Astrocyte (in vitro differentiated cells and primary cell): Measurements from ENCODE around the gene MAK. TPM values are rescaled to one million over a fixed set of nuclear protein-coding genes. Genes with fewer than 3 reads are reported as not detected.

Experiments
- DNase-seq: peaks from one replicate; pipeline ENCODE4 v3.0.0-alpha.2; 2010; ENCODE audit warnings: low read depth
- FAIRE-seq: peaks from 2 replicates; lab custom pipeline; 2011; peaks lifted over from hg19 to GRCh38; lab: Jason Lieb, UNC
- H2AFZ ChIP-seq: 2 replicates; pipeline ENCODE4 v1.6.0; 2012; ENCODE audit warnings: low read depth, low read length, inconsistent platforms
- H3K27ac ChIP-seq: 2 replicates; pipeline ENCODE4 v1.5.1; 2011; ENCODE audit warnings: low read depth, low read length, inconsistent platforms
- H3K27me3 ChIP-seq: 2 replicates; pipeline ENCODE4 v1.6.0; 2011; ENCODE audit warnings: low read length, inconsistent platforms; ENCODE audit not compliant: insufficient read depth
- H3K36me3 ChIP-seq: 2 replicates; pipeline ENCODE4 v1.5.1; 2011; ENCODE audit warnings: low read length, inconsistent platforms; ENCODE audit not compliant: insufficient read depth
- H3K4me1 ChIP-seq: 2 replicates; pipeline ENCODE4 v1.5.1; 2011; ENCODE audit warnings: low read length, inconsistent platforms; ENCODE audit not compliant: insufficient read depth
- H3K4me2 ChIP-seq: 2 replicates; pipeline ENCODE4 v1.6.0; 2012; ENCODE audit warnings: low read length, inconsistent platforms
- H3K4me3 ChIP-seq: 2 replicates; pipeline ENCODE4 v1.5.1; 2011; ENCODE audit warnings: low read depth, mild to moderate bottlenecking, low read length, inconsistent platforms; ENCODE audit not compliant: insufficient read depth
- H3K79me2 ChIP-seq: 2 replicates; pipeline ENCODE4 v1.6.0; 2012; ENCODE audit warnings: mild to moderate bottlenecking, low read length, inconsistent platforms; ENCODE audit not compliant: insufficient read depth
- H3K9ac ChIP-seq: 2 replicates; pipeline ENCODE4 v1.6.0; 2012; ENCODE audit warnings: mild to moderate bottlenecking, low read length, inconsistent platforms
- H3K9me3 ChIP-seq: 2 replicates; pipeline ENCODE4 v1.5.1; 2012; ENCODE audit warnings: low read depth, mild to moderate bottlenecking, low read length, inconsistent platforms; ENCODE audit not compliant: insufficient read depth
- H4K20me1 ChIP-seq: 2 replicates; pipeline ENCODE4 v1.6.0; 2012; ENCODE audit warnings: low read length, inconsistent platforms; ENCODE audit not compliant: insufficient read depth
- H3K27ac Mint-ChIP-seq: one replicate; pipeline ENCODE4 v1.8.0; 2021; ENCODE audit warnings: mild to moderate bottlenecking, mixed read lengths; ENCODE audit not compliant: unreplicated experiment
- H3K27me3 Mint-ChIP-seq: one replicate; pipeline ENCODE4 v1.8.0; 2021; ENCODE audit warnings: low read depth, mixed read lengths; ENCODE audit not compliant: unreplicated experiment
- H3K36me3 Mint-ChIP-seq: one replicate; pipeline ENCODE4 v1.8.0; 2021; ENCODE audit warnings: low read depth, mixed read lengths; ENCODE audit not compliant: unreplicated experiment
- H3K4me1 Mint-ChIP-seq: one replicate; pipeline ENCODE4 v1.8.0; 2021; ENCODE audit warnings: low read depth, mixed read lengths; ENCODE audit not compliant: unreplicated experiment
- H3K4me3 Mint-ChIP-seq: one replicate; pipeline ENCODE4 v1.8.0; 2021; ENCODE audit warnings: mild to moderate bottlenecking, moderate library complexity, mixed read lengths; ENCODE audit not compliant: unreplicated experiment
- H3K9me3 Mint-ChIP-seq: one replicate; pipeline ENCODE4 v1.8.0; 2021; ENCODE audit warnings: mild to moderate bottlenecking, mixed read lengths; ENCODE audit not compliant: unreplicated experiment
- EZH2 ChIP-seq: IDR thresholded peaks from 2 replicates; pipeline ENCODE4 v1.6.1; 2012; ENCODE audit warnings: mild to moderate bottlenecking, low read length, inconsistent platforms; ENCODE audit not compliant: insufficient read depth
- total RNA-seq: library from RNA; stranded (reverse); gene quantifications from 2 replicates; pipeline ENCODE4 v1.2.1, GENCODE V29; 2021
- TF ChIP-seq, protein P1 (sequence below): IDR thresholded peaks from 2 replicates; pipeline ENCODE4 v1.5.1; 2011; ENCODE audit warnings: low read depth, mild to moderate bottlenecking, inconsistent platforms, low read length, moderate library complexity; ENCODE audit not compliant: insufficient read depth

MAK gene
- total RNA-seq, 1 donor from 2014 or later, result 0.05 TPM

DNA sequence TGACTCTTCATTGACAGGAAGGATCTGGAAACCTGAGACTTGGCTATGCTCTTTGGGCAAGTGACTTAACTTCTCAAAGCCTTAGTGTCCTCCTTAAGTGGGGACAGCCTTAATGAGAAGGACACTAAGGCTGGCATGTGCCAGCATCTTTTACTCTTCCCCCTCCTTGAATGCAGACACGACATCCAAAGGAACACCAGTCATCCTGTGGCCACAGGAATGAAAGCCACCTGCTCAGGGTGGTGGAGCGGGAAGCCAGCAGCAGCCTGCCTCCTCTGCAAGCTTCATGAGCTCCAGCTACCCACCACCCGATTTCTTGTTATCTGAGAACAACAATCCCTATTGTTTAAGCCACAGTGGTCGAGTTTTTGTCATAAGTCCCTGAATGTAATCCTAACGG is 46.2 kb downstream of the MAK start:
- no peak overlapping the region for H2AFZ ChIP-seq
- H3K36me3 Mint-ChIP-seq, result peaks cover 3% of the 10 kb centered on the region
- no peaks in the 10 kb centered on the region for H3K4me1 ChIP-seq
- H3K9me3 Mint-ChIP-seq, result no peaks in the 10 kb centered on the region
- no peaks in the 10 kb centered on the region for H3K27me3 Mint-ChIP-seq
- no peak overlapping the region for H3K4me3 Mint-ChIP-seq
- no peaks in the 10 kb centered on the region for H3K4me1 Mint-ChIP-seq
- no peaks in the 10 kb centered on the region for H3K36me3 ChIP-seq
- no peaks in the 10 kb centered on the region for H3K9me3 ChIP-seq
- DNase-seq, result no peak
- H3K79me2 ChIP-seq, result no peaks in the 10 kb centered on the region
- H3K27me3 ChIP-seq, result no peaks in the 10 kb centered on the region
- FAIRE-seq, result no peak
- no peak overlapping the region for H3K9ac ChIP-seq
- no peak overlapping the region for H3K4me2 ChIP-seq
- no peaks in the 10 kb centered on the region for H4K20me1 ChIP-seq
- H3K27ac ChIP-seq, result no peak overlapping the region
- no peak overlapping the region for H3K27ac Mint-ChIP-seq
- TF ChIP-seq, protein P1, sequence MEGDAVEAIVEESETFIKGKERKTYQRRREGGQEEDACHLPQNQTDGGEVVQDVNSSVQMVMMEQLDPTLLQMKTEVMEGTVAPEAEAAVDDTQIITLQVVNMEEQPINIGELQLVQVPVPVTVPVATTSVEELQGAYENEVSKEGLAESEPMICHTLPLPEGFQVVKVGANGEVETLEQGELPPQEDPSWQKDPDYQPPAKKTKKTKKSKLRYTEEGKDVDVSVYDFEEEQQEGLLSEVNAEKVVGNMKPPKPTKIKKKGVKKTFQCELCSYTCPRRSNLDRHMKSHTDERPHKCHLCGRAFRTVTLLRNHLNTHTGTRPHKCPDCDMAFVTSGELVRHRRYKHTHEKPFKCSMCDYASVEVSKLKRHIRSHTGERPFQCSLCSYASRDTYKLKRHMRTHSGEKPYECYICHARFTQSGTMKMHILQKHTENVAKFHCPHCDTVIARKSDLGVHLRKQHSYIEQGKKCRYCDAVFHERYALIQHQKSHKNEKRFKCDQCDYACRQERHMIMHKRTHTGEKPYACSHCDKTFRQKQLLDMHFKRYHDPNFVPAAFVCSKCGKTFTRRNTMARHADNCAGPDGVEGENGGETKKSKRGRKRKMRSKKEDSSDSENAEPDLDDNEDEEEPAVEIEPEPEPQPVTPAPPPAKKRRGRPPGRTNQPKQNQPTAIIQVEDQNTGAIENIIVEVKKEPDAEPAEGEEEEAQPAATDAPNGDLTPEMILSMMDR, result no peak
- no peak for TF ChIP-seq EZH2
- H3K4me3 ChIP-seq, result no peak overlapping the region

DNA sequence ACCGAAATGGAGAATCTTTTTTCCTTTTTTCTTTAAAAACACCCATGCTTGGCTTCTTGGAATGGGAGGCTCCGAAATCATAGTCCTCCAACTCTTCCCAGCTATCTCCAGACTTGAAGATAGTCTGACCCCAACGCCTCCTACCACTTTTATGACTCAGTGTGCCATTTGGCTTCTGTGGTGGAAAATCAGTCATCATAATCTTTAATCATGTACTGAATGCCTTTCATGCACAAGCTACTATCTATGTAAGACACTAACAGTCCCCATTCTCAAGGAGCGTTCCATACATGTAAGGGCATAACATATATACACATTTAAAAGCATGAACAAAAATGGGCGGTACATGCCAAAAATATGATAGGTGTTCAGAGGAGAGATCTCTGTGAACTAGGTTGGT is 46.7 kb downstream of the MAK start:
- DNase-seq (peak; percentile 8), FAIRE-seq (no peak)
- no peaks in the 10 kb centered on the region for H3K4me1 Mint-ChIP-seq
- H4K20me1 ChIP-seq, result no peaks in the 10 kb centered on the region
- H3K9me3 ChIP-seq, result no peaks in the 10 kb centered on the region
- H3K4me1 ChIP-seq, result no peaks in the 10 kb centered on the region
- no peak overlapping the region for H3K9ac ChIP-seq
- H3K36me3 Mint-ChIP-seq, result peaks cover 4% of the 10 kb centered on the region
- H3K27ac Mint-ChIP-seq, result no peak overlapping the region
- no peak overlapping the region for H3K4me3 ChIP-seq
- no peaks in the 10 kb centered on the region for H3K36me3 ChIP-seq
- no peaks in the 10 kb centered on the region for H3K79me2 ChIP-seq
- H3K4me3 Mint-ChIP-seq, result no peak overlapping the region
- no peak overlapping the region for H3K27ac ChIP-seq
- no peaks in the 10 kb centered on the region for H3K27me3 Mint-ChIP-seq
- TF ChIP-seq, protein P1, result no peak
- H3K4me2 ChIP-seq, result no peak overlapping the region
- no peak overlapping the region for H2AFZ ChIP-seq
- no peaks in the 10 kb centered on the region for H3K9me3 Mint-ChIP-seq
- no peaks in the 10 kb centered on the region for H3K27me3 ChIP-seq

DNA sequence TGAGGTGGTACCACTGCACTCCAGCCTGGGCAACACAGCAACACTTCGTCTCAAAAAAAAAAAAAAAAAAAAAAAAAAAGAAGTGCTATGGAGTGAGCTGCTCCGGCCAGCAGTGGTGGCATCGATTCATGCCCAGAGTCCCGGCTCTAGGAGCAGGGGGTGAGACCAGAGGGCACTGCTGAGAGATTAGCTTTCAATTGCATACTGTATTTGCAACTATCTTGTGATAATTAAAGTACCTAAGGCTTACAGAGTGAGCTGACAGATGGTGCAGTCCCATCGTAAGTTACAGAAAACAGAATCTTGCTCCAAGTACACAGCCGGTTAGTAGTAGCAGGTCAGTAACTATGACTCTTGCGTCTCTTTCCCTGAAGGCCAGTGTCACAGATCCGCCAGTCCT is 59.3 kb downstream of the MAK start:
- Histone ChIP-seq H3K27me3 (no peaks in the 10 kb centered on the region), H4K20me1 (no peaks in the 10 kb centered on the region), H3K27ac (no peak overlapping the region), H2AFZ (no peak overlapping the region), H3K4me2 (no peak overlapping the region), H3K4me3 (no peak overlapping the region), H3K9me3 (no peaks in the 10 kb centered on the region), H3K36me3 (no peaks in the 10 kb centered on the region), H3K79me2 (no peaks in the 10 kb centered on the region), H3K9ac (no peak overlapping the region), H3K4me1 (no peaks in the 10 kb centered on the region)
- H3K27me3 Mint-ChIP-seq, result no peaks in the 10 kb centered on the region
- peaks cover 4% of the 10 kb centered on the region for H3K36me3 Mint-ChIP-seq
- H3K4me3 Mint-ChIP-seq, result no peak overlapping the region
- FAIRE-seq (no peak), DNase-seq (no peak)
- no peaks in the 10 kb centered on the region for H3K4me1 Mint-ChIP-seq
- TF ChIP-seq, protein P1, result no peak
- no peak for TF ChIP-seq EZH2
- no peak overlapping the region for H3K27ac Mint-ChIP-seq
- H3K9me3 Mint-ChIP-seq, result no peaks in the 10 kb centered on the region
